GM23248 (cell line): ENCODE measurements around the gene ADGRV1. TPM values are rescaled to one million over a fixed set of nuclear protein-coding genes. Genes with fewer than 3 reads are reported as not detected.

ENCODE experiments used
- DNase-seq: peaks from one replicate; pipeline ENCODE4 v3.0.0-alpha.2; 2015
- H2AFZ ChIP-seq: fragments of 200-600 bp; sonication (generic); 2 replicates; pipeline ENCODE4 v1.6.1; 2016; ENCODE audit warnings: antibody characterized with exemption
- H3F3A ChIP-seq: fragments of 200-600 bp; sonication (generic); 2 replicates; pipeline ENCODE4 v1.6.1; 2016; ENCODE audit warnings: mild to moderate bottlenecking, antibody characterized with exemption, mixed run types; ENCODE audit not compliant: insufficient read depth
- H3K27ac ChIP-seq: fragments of 200-600 bp; sonication (generic); 2 replicates; pipeline ENCODE4 v1.5.1; 2016; ENCODE audit warnings: mild to moderate bottlenecking
- H3K27me3 ChIP-seq: fragments of 200-600 bp; sonication (generic); replicated peaks from 2 replicates; pipeline ENCODE4 v1.6.1; 2016; ENCODE audit warnings: mild to moderate bottlenecking; ENCODE audit not compliant: insufficient read depth
- H3K36me3 ChIP-seq: fragments of 200-600 bp; sonication (generic); 2 replicates; pipeline ENCODE4 v1.6.1; 2016; ENCODE audit warnings: low read depth, mild to moderate bottlenecking
- H3K4me1 ChIP-seq: fragments of 200-600 bp; sonication (generic); 2 replicates; pipeline ENCODE4 v1.6.1; 2016; ENCODE audit warnings: mild to moderate bottlenecking; ENCODE audit not compliant: insufficient read depth
- H3K4me2 ChIP-seq: fragments of 200-600 bp; sonication (generic); one replicate; pipeline ENCODE4 v1.6.1; 2016; ENCODE audit warnings: mild to moderate bottlenecking; ENCODE audit not compliant: unreplicated experiment
- H3K4me3 ChIP-seq: fragments of 200-600 bp; sonication (generic); 2 replicates; pipeline ENCODE4 v1.5.1; 2016; ENCODE audit warnings: mild to moderate bottlenecking
- H3K79me2 ChIP-seq: fragments of 200-600 bp; sonication (generic); 2 replicates; pipeline ENCODE4 v1.6.1; 2016; ENCODE audit warnings: mild to moderate bottlenecking; ENCODE audit not compliant: insufficient read depth
- H3K9ac ChIP-seq: fragments of 200-600 bp; sonication (generic); 2 replicates; pipeline ENCODE4 v1.6.1; 2016; ENCODE audit warnings: mild to moderate bottlenecking
- H3K9me2 ChIP-seq: fragments of 200-600 bp; sonication (generic); 2 replicates; pipeline ENCODE4 v1.6.1; 2016; ENCODE audit warnings: mixed run types, mild to moderate bottlenecking, moderate library complexity; ENCODE audit not compliant: insufficient read depth
- H3K9me3 ChIP-seq: fragments of 200-600 bp; sonication (generic); one replicate; pipeline ENCODE4 v1.6.1; 2017; ENCODE audit warnings: low read depth
- H4K20me1 ChIP-seq: fragments of 200-600 bp; sonication (generic); 2 replicates; pipeline ENCODE4 v1.6.0; 2016; ENCODE audit not compliant: insufficient read depth
- EZH2 ChIP-seq: fragments of 200-600 bp; sonication (generic); IDR thresholded peaks from 2 replicates; pipeline ENCODE4 v1.6.1; 2018; ENCODE audit warnings: antibody characterized with exemption, mild to moderate bottlenecking; ENCODE audit not compliant: insufficient read depth, poor library complexity, severe bottlenecking
- EZH2phosphoT487 ChIP-seq: fragments of 200-600 bp; sonication (generic); IDR thresholded peaks from 2 replicates; pipeline ENCODE4 v1.6.1; 2018; ENCODE audit warnings: antibody characterized with exemption, moderate library complexity, mild to moderate bottlenecking, low read depth; ENCODE audit not compliant: insufficient read depth
- WGBS, 2 experiments: methylation state at CpG; one replicate each; pipeline ENCODE4 v1.1.6; 2015 to 2017; ENCODE audit warnings: low lambda C conversion rate in 2 of 2, low coverage in 1 of 2; ENCODE audit errors: missing lambda C conversion rate in 2 of 2; 5-methylcytosine and 5-hydroxymethylcytosine counted together
- in situ Hi-C: fragments of 300-500 bp; cut with MboI; formaldehyde crosslinking; loops from 2 replicates; pipeline ENCODE4 v1.15.0; 2020
- polyA plus RNA-seq: library from polyadenylated mRNA; unstranded; fragments of >200 nt; fragmentation: Nextera tagmentation; extraction: Ambion mirVana; gene quantifications from 2 replicates; pipeline ENCODE4 v1.2.1, GENCODE V29; 2016
- total RNA-seq: library from RNA; depleted of rRNA; stranded (reverse); fragments of >200 nt; shearing (Covaris generic); gene quantifications from 2 replicates; pipeline ENCODE4 v1.2.3, GENCODE V29; 2014

Gene ADGRV1
- total and polyA plus RNA-seq, 2 experiments from 2014 or later: not detected

GRCh38 chr5:90833753-90834152 is 275.2 kb downstream of the ADGRV1 start:
- Histone ChIP-seq H3K4me2 (no peak overlapping the region), H3K27ac (no peak overlapping the region), H3K9me2 (no peaks in the 10 kb centered on the region; the same call in 1 of the 2 replicates), H3K79me2 (no peaks in the 10 kb centered on the region), H3K9ac (no peak overlapping the region), H3K36me3 (no peaks in the 10 kb centered on the region), H3K4me1 (no peaks in the 10 kb centered on the region), H3F3A (no peaks in the 10 kb centered on the region), H3K4me3 (no peak overlapping the region), H3K9me3 (no peaks in the 10 kb centered on the region), H3K27me3 (no peaks in the 10 kb centered on the region), H4K20me1 (no peaks in the 10 kb centered on the region), H2AFZ (no peak overlapping the region)
- no peak for TF ChIP-seq EZH2
- no peak for TF ChIP-seq EZH2phosphoT487
- WGBS, 2 experiments: 43 to 49% methylated on average over 2 of the region's 2 CpGs
- no peak for DNase-seq
- in situ Hi-C loops: no loop called here

GRCh38 chr5:90834711-90835110 is 276.1 kb downstream of the ADGRV1 start:
- Histone ChIP-seq H3K4me1 (no peaks in the 10 kb centered on the region), H3K9me2 (no peaks in the 10 kb centered on the region; the same call in 1 of the 2 replicates), H3K27me3 (no peaks in the 10 kb centered on the region), H3K4me3 (no peak overlapping the region), H3K9ac (no peak overlapping the region), H3F3A (no peaks in the 10 kb centered on the region), H3K4me2 (no peak overlapping the region), H3K27ac (no peak overlapping the region), H3K9me3 (no peaks in the 10 kb centered on the region), H4K20me1 (no peaks in the 10 kb centered on the region), H2AFZ (no peak overlapping the region), H3K79me2 (no peaks in the 10 kb centered on the region), H3K36me3 (no peaks in the 10 kb centered on the region)
- TF ChIP-seq EZH2phosphoT487 (no peak), EZH2 (no peak)
- DNase-seq: no peak
- in situ Hi-C loops: no loop called here
- WGBS, 2 experiments: 69 to 70% methylated on average over 3 of the region's 3 CpGs

- H3K9me3 ChIP-seq: no peaks in the 10 kb centered on the region
- TF ChIP-seq EZH2 (no peak), EZH2phosphoT487 (no peak)
- H3K9me2 ChIP-seq: no peaks in the 10 kb centered on the region
- no peaks in the 10 kb centered on the region for H3K36me3 ChIP-seq
- H3K9ac ChIP-seq: no peak overlapping the region
- no peaks in the 10 kb centered on the region for H3F3A ChIP-seq
- H3K4me3 ChIP-seq: no peak overlapping the region
- H3K27me3 ChIP-seq: no peaks in the 10 kb centered on the region; the same call in 1 of the 2 replicates
- WGBS, 2 experiments: 61 to 68% methylated on average over 5 of the region's 5 CpGs
- H2AFZ ChIP-seq: no peak overlapping the region
- in situ Hi-C loops: no loop called here
- H3K4me2 ChIP-seq: no peak overlapping the region
- no peaks in the 10 kb centered on the region for H4K20me1 ChIP-seq
- DNase-seq: no peak
- no peak overlapping the region for H3K27ac ChIP-seq
- no peaks in the 10 kb centered on the region for H3K79me2 ChIP-seq
- H3K4me1 ChIP-seq: no peaks in the 10 kb centered on the region
Measured at GRCh38 chr5:90843443-90843842, 284.8 kb downstream of the ADGRV1 start.

GRCh38 chr5:90844931-90845330 is 286.3 kb downstream of the ADGRV1 start:
- WGBS, 2 experiments: 70 to 75% methylated on average over 5 of the region's 5 CpGs
- no peak overlapping the region for H3K27ac ChIP-seq
- no peak for DNase-seq

More at GRCh38 chr5:90844931-90845330, 286.3 kb downstream of the ADGRV1 start:
- no peaks in the 10 kb centered on the region for H3F3A ChIP-seq
- no peak overlapping the region for H3K9ac ChIP-seq
- no peak overlapping the region for H2AFZ ChIP-seq
- no peaks in the 10 kb centered on the region for H3K36me3 ChIP-seq
- no peak for TF ChIP-seq EZH2
- TF ChIP-seq EZH2phosphoT487: no peak
- no peaks in the 10 kb centered on the region for H3K9me2 ChIP-seq
- H3K79me2 ChIP-seq: no peaks in the 10 kb centered on the region
- no peak overlapping the region for H3K4me2 ChIP-seq
- H3K4me1 ChIP-seq: no peaks in the 10 kb centered on the region
- no peaks in the 10 kb centered on the region for H4K20me1 ChIP-seq
- H3K4me3 ChIP-seq: no peak overlapping the region
- in situ Hi-C loops: no loop called here
- no peaks in the 10 kb centered on the region; the same call in 1 of the 2 replicates for H3K27me3 ChIP-seq
- no peaks in the 10 kb centered on the region for H3K9me3 ChIP-seq
